Stimulated activated CD4-positive, alpha-beta T cell treated with anti-CD3 and anti-CD28 coated beads, TNF-alpha, amount 100 ng/mL, for 24 hours (primary cell): Measurements from ENCODE around the gene GRAP.

ENCODE experiments used
- DNase-seq, 3 experiments: peaks; one replicate each; pipeline ENCODE4 v3.0.0-alpha.2; 2020; ENCODE audit warnings: low read depth in 3 of 3

The GRAP gene

DNA sequence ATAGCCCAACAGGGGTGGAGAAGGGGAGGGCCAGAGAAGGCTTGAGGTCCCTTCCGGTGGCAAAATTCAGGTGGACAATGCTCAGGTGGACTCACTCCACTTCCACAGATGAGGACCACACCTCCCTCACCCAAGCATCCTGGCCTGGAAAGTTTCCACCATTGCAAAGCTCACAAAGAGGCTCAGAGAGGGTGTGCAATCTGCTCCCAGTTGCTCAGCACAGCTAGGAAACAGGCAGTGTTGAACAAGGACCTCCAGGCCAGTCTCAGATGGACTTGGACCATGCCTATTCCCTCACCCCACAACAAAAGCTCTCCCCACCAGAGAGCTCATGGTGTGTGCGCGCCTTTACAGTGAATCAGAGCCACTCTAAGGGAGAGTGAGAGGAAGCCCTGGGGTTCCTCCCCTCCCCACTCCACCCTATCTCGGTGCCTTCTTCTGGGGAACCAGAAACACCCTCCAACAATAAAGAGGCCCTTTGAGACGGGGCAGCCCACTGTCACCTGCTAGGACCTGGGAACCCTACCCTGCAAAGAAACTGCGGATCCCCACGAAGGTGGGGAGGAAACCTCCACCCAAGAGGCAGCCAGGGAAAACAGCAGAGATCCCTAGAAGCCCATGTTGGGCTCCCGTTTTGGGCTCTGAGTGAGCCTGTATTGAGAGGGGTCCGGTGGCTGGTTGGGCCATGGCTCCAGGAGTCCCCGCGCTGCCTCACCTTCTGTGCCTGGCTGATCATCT lies 43.8 kb downstream of the GRAP start:
- DNase-seq: no peak

DNA sequence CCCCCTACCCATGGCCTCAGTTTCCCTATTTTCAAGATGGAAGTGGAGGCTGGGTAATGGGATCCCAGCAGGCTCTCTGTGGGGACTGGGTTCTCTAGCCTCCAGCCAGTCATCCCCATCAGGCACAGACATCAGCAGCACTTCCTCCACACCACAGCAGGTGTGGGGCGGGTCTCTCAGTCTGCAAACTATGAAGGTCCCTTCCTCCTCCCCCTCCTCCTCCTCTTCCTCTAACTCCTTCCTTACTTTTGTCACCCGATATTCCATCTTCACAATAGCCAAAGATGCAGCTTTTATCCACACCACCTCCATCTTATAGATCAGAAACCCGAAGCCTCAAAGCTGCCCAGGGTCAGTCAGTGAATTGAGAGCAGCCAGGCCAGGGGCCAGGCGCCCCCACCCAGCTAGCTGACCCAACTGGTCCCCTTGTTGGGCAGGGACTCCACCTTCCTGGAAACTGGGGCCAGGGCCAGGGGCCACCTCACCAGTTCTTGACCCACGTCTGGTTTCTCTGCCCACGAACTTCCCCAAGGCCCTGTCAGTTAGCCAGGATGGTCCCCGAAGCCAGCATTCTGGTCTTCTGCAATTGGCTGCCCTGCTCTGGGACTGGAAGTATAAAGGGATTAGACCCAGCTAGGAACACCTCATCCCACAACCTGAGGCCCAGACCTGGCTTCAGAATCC lies 44.7 kb downstream of the GRAP start:
- no peak for DNase-seq

DNA sequence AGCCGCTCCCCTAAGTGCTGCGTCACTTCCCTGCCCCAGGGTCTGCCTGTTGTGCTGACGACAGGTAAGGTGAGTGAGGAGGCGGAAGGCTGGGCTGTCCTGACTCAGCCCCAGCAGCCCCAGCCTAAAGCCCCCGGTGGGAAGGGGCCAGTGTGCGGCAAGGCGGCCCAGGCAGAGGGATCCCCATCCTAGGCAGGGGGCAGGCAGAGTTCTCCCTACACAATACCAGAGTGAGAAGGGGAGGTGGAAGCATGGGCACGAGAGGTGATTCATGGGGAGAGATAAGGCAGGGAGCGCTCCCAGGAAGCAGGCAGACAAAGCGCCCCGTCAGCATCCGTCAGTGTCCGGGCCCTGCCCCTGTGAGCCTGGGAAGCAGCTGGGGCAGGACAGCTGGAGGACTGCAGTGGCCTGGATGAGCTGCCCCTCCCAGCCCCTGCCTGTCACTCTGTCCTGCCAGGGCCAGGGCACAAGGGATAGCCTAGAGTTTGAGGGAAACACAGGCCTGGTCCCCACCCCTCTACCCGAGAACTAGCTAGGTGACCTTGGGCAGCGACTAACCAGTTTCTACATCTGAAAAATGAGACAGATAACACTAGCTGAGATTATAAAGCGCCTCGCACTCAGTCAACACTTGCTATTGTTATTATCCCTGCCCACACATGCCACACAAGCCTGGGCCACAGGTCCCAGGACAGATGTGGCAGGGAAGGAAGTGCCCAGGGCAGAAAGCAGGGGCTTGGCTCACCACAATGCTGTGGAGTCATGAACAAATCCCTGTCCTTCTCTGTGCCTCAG lies 46.0 kb downstream of the GRAP start:
- DNase-seq: no peak

DNA sequence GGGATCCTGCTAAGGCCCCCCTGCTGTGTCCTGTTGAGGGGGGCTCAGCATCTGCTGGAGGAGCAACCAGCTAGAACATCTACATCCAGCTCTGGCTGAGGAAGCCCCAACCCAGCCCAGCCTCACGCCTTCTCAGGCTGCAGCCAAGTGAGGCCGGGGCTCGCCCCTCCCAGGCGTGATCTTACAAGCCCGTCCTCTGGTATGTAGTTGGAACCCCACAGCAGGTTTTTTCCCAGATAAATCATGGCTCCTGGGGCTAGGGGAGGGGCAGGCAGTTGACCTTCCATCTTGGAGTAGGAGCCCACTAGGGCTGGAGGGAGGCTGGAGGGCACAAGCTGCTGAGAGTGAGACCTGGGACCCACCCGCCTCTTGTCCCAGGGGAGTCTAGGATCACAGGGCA lies 46.8 kb downstream of the GRAP start:
- no peak for DNase-seq

DNA sequence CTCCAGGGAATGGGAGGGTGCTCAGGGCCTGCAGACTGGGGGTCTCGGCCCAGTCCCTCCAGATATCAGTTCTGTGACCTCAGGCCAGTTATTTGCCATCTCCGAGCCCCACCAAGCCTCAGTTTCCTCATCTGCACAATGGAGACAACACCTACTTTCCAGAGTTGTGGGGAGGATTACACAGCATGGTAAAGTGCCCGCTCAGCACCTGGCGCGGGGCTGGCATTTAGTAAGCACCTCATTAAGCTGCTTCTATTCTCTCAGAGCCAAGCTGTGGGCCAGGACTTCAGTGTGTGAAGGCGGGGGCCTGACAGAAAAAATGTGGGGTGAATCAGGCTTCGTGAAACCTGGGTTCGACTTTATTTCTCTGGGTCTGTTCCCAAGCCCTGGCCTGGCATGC lies 47.4 kb downstream of the GRAP start:
- no peak for DNase-seq

DNA sequence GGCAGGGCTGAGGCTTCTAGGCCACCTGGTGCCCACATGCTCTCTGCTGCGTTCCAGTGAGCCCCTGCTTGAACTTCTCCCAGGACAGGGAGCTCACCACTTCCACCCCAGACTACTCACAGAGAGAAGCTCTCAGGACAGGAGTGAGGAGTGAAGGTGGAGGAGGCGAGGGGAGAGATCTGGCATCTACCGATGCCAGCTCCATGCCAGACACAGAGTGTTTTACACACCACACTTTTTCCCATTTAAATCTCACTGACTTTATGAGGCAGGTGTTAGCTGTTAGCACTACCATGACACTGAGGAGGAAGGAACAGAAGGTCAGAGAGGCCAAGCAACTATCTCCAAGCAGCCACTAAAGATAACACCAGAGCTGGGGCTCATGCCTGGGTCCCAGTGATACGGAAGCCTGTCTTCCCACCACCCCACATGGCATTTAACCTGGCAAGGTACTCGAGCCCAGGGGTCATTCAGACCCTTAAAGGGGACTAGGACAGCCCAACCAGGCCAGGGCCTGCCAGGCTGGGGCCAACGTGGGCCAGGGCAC lies 49.0 kb downstream of the GRAP start:
- no peak for DNase-seq

DNA sequence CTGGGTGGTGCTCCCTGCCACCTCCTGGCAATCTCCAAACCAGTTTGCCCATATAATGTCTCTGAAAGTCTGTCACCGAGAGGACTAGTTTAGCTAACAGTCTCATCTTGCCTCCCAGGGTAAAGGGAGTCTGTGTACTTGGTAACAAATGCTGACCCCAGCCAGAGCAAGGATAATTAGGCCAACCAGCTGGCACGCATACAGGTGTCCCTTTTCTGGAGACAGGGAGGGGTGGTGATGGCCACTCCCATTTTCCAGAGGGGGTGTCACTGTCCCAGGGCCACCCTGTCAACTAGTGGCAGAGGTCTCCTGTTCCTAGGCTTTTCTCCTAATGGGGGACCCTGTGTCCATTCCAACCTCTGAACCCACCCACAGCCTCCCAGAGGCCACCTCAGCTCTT lies 50.3 kb downstream of the GRAP start:
- DNase-seq: no peak

DNA sequence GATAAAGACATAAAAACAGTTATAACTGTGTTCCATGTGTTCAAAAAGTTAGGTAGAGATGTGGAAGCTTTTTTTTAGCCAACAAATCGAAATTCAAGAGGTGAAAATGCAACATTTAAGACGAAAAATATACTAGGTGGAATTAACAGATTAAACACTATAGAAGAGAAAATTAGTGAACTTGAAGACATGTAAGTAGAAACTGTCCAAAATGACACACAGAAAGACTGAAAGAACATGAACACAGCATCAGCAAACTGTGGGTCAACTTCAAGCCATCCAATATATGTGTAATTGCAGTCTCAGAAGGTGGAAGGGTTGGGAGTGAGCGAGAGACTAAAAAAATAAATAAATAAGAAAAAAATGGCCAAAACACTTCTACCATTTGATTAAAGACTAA lies 51.5 kb downstream of the GRAP start:
- DNase-seq: no peak

DNA sequence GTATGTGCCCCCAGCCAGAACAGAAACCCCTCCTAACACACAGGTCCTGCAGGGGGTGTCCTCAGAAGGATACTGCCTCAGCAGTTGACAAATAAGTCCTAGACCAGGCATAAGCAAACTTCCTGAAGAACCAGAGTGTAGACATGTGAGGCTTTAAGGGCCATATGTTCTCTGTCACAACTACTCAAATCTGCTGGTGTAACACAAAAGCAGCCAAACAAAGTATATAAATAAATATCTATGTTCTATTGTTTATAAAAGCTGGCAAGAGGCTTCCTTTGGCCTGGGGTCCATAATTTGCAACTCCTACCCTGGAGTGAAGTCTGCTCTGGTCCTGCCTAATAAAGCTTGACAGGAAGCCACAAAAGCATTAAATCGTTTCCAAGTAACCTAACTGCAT lies 52.1 kb downstream of the GRAP start:
- DNase-seq: no peak

DNA sequence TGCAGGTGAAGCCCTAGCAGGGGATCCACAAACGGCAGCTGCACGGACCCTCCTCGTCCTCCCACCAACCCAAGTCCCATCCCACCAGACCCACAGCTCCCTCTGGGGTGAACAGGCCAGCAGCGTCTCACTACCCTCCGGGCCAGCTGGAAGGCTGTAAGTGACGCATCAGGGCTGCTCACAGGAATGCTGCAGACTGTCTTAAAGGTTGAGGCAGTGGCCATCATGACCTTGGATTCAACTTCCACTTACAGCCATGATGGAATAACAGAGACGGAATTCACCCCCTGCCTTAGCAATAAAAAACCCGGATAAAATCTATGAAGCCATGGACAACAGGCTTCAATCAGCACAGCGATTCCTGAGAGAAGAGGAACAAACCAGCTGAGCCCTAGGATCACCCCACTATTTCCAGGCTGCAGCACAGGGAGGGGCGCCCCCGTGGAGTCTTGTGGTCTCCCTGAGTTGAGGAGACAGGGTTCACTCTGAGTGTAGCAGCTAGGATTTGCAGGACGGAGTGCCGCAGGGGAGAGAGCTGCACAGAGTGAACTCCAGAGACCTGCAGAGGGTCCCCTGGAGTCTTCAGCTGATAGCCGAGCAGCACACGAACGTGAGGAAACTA lies 52.7 kb downstream of the GRAP start:
- DNase-seq: no peak

DNA sequence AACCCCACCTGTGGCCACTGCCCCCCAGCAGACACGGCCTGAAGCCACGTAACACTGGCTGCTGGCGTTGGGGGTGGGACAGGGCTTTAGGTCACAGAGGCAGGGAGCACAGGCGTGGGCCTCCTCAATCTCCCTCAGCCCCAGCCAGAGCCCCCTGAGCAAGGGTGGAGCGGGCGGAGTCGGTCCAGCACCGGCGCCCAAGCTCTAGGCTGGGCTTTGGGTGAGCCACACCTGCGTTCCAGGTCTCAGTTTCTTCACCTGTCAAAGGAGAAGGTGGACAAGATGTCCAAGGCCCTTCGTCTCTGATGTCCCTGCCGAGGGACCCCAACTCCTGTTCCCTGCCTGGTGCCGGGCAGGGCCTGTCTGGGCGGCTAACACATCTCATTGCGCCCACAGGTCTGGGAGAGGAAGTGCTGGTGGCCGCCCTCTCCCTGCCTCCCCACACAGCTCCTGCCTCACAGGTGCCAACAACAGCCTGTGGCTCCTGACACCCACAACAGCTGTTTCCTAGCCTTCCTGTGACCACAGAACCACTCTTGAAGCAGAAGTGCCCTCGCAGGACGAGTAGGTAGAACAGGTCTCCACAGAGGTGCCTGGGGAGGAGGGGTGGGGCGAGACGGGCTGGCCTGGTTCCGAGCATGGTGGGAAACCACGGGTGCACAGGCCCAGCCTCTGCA lies 54.2 kb downstream of the GRAP start:
- no peak for DNase-seq

DNA sequence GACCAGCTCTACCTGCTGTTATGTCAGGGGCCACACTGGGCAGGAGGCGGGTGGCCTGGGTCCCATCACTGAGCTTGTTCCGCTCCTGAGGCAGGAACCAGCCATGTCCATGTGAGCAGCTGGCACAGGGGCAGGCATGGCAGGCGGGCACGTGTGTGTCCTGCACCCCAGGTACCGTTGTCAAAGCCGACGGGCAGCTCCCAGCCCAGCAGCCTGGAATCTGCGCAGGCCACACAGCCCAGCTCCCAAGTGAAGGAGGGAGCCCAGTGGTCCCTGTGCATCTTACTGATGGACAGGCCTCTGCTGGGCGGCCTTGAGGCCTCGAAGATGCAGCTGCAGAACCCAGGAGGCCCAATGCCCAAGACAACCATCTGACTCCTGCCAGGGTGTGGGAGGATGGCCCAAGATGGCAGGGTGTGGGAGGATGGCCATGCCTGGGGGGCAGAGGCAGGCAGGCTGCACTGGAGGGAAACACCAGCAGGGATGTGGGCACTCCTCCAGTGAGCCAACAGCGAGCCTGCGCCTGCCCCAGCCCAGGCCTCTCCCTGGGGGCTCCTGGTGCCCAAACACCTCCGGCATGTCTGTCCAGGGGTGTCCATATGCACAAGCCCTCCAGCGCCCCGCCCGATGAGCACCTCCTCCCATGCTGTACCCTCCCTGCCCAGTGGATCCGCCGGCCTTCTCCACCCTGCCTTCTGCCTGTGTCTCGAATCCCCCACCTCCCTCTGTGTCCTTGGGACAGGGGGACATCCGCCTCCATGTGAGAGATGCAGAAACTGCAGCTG lies 55.0 kb downstream of the GRAP start:
- DNase-seq: no peak

DNA sequence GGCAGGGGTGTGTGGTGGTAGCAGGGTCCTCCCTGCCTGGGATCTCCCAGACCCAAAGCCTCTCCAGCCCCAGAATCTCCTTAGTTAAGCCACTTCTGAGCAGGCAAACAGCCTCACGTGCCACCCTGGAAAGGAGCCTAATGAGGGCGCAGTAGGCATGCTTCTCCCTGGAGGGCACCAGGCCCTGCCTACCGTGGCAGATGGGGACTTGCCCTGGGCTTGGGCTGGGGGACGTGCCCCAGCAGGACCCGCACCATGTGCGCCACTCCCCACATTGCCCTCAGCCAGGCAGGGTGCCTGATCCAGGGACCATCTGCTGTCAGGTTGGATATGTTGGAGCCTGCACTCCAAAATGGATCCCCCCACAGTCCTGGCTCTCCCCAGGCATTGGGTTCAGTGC lies 56.4 kb downstream of the GRAP start:
- DNase-seq: no peak

DNA sequence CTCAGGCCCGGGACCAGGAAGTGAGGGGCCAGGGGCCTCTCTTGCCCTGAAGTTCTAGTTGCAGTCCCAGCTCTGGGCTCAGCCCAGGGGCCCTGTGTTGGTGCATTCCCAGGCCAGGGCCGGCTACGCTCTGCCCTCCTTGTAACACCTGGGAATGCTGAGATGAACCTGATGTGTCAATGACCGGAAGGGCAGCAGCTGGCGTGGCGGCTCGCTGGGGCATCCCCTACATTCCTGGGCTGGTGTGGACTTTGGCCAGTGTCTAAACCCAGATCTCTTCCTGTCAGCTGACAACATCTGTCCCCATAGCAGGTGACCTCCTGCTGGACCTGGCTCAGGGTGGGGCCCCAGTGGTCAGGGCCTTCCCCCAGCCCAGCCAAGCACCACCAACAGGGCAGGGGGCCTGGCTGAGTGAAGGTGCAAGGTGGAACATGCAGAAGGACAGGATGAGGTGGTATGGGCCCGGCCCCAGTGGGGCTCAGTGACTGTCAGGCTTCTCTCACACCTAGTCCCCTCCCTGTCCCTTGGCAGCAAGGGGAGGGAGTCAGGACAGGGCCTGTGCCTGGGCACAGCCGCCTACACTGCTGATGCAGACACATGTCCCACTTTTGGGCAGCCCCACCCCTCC lies 58.1 kb downstream of the GRAP start:
- no peak for DNase-seq

DNA sequence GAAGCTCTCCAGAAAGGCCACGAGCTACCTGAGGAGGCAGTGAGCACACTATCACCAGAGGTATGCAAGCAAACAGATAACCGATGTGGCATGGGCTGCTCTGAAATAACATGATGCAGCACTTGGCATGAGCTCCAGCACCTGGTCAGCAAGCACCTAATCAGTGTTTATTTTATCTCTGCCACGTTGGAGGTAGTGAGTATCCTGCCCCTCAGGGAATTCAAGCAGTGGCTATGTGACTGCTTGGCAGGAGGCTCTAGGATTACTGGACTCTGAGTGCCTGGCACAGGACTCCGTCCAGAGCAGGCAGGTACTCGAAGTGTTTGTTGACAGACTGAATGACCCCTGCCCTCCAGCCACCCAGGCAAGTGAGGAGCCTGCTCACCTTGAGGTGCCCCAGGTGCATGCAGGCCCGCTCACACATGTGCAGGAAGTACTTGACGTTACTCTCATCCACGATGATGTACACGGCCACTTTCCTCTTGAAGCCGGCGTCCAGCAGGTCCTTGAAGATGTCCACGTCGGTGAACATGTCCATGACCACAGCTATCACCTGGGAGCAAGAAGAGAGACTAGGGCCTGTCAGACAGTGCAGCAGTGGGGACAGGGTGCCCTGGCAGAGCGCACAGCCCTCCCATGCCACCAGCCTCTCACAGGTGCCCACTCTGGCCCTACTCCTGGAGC lies 58.8 kb downstream of the GRAP start:
- DNase-seq: no peak

DNA sequence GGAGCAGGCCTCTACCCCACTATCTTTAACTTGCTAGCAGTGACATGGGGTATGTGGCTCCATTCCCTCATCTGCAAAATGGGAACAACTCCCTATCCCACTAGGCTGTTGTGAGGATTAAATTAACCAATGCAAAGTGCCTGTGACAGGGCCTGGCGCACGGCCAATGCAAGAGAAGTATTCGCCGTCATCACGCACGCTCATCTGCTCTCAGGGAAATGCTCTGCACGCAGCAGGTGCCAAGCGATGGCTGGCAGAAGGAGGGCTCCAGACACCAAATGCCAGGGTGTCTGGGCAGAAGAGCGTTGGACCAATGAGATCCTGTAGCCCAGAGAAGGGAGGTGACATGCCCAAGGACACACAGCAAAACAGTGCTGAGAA lies 59.5 kb downstream of the GRAP start:
- no peak for DNase-seq

DNA sequence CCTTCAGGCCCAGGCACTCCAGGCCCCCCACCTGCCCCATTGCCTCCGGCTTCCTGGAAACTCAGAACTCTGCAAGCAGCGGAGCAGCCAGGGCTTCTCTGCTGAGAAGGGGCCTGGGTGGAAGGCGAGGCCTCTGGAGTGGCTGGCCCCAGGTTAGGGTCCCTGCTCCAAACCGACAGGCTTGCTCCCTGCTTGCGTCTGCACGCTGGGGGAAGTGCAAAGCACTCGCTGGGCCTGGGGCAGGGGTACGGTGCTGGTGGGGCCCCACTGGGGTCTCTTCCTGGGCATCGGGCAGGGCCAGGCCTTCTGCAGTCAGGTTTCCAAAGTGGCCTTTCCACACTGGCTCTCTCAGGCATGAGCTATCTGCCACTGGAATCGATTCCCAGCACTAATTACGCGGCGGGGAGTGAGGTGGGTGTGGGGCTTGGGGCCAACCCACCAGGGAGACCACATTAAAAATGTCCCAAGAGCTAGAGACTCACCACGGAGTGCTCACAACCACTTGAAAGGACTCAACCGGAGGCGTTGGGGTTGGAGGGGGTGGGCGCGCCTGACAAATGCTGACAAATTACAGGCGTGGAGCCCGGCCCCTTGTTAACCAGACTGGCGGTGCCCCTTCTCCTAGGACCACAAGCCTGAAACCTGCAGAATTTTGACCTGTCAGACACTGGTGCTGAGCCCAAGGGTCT lies 60.1 kb downstream of the GRAP start:
- no peak for DNase-seq

DNA sequence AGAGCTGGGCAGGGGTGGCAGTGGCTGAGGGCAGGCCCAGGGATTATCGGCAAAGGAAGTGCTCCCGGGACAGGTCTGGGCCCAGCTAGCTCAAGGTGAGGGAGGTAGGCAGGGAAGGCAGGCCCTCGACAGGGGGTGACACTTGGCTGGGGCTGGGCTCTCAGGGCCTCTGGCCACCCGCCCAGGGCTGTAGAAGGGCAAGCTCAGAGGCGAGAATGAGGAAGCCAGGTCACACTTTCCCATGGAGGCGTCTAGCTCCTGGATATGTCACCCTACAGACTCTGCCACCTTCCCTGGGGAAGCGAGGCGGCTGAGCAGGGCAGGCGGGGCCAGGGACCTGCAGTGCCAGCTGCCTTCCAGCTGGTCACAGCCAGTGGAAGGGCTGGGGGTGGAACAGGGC lies 61.3 kb downstream of the GRAP start:
- DNase-seq: no peak
